HepG2 (cell line): ENCODE results near the gene EPB41. TPM values are rescaled to one million over a fixed set of nuclear protein-coding genes. Genes with fewer than 3 reads are reported as not detected.
A peak's percentile ranks its signal among the peaks of the same experiment; 100 is the strongest.

Experiments used
- AHR ChIP-seq: IDR thresholded peaks from 2 replicates; pipeline ENCODE4 v1.6.1; 2018; ENCODE audit warnings: missing genetic modification reagents, missing compliant biosample characterization
- BATF2 ChIP-seq: sonication (generic); formaldehyde crosslinking; IDR thresholded peaks from 2 replicates; pipeline ENCODE4 v1.8.0; 2022; ENCODE audit warnings: mild to moderate bottlenecking, missing genetic modification reagents, moderate library complexity
- CEBPZ ChIP-seq: IDR thresholded peaks from 2 replicates; pipeline ENCODE4 v1.6.1; 2012; ENCODE audit warnings: low read length, improper control_type of control experiment
- MED8 ChIP-seq: sonication (generic); formaldehyde crosslinking; IDR thresholded peaks from 2 replicates; pipeline ENCODE4 v1.8.1; 2023; ENCODE audit warnings: mild to moderate bottlenecking, missing genetic modification reagents; ENCODE audit not compliant: insufficient replicate concordance
- NFKB2 ChIP-seq: sonication (generic); formaldehyde crosslinking; IDR thresholded peaks from 2 replicates; pipeline ENCODE4 v1.4.0; 2020; ENCODE audit warnings: missing genetic modification reagents, borderline replicate concordance
- SIX1 ChIP-seq: sonication (generic); formaldehyde crosslinking; IDR thresholded peaks from 2 replicates; pipeline ENCODE4 v1.4.0; 2020; ENCODE audit warnings: missing genetic modification reagents, borderline replicate concordance
- SKIL ChIP-seq: sonication (generic); formaldehyde crosslinking; IDR thresholded peaks from 2 replicates; pipeline ENCODE4 v1.8.0; 2022; ENCODE audit warnings: missing genetic modification reagents, mild to moderate bottlenecking, moderate library complexity, borderline replicate concordance
- SMAD1 ChIP-seq: sonication (generic); formaldehyde crosslinking; IDR thresholded peaks from 2 replicates; pipeline ENCODE4 v1.4.0; 2020; ENCODE audit warnings: missing genetic modification reagents, low read depth, mild to moderate bottlenecking, borderline replicate concordance
- U2AF1 ChIP-seq: fragments of 200-400 bp; formaldehyde crosslinking; optimal IDR thresholded peaks from 2 replicates; pipeline ENCODE3; 2017; ENCODE audit warnings: mild to moderate bottlenecking, low read depth, low read length
- ZBTB2 ChIP-seq: sonication (generic); formaldehyde crosslinking; IDR thresholded peaks from 2 replicates; pipeline ENCODE4 v1.8.0; 2022; ENCODE audit warnings: low read depth, missing genetic modification reagents
- ZFX ChIP-seq: sonication (generic); formaldehyde crosslinking; IDR thresholded peaks from 2 replicates; pipeline ENCODE4 v1.4.0; 2020; ENCODE audit warnings: mild to moderate bottlenecking, low read depth, missing genetic modification reagents, moderate library complexity
- ZNF430 ChIP-seq: sonication (generic); formaldehyde crosslinking; IDR thresholded peaks from 2 replicates; pipeline ENCODE4 v1.9.0; 2021; ENCODE audit warnings: mild to moderate bottlenecking, missing genetic modification reagents
- ZNF556 ChIP-seq: sonication (generic); formaldehyde crosslinking; IDR thresholded peaks from 2 replicates; pipeline ENCODE4 v1.4.0; 2020; ENCODE audit warnings: mild to moderate bottlenecking, missing genetic modification reagents, borderline replicate concordance
- ZNF558 ChIP-seq: sonication (generic); formaldehyde crosslinking; IDR thresholded peaks from 2 replicates; pipeline ENCODE4 v1.9.0; 2022; ENCODE audit warnings: mild to moderate bottlenecking, missing genetic modification reagents, borderline replicate concordance
- ZNF713 ChIP-seq: sonication (generic); formaldehyde crosslinking; IDR thresholded peaks from 2 replicates; pipeline ENCODE4 v1.4.0; 2020; ENCODE audit warnings: mild to moderate bottlenecking, missing genetic modification reagents
- ZNF776 ChIP-seq: sonication (generic); formaldehyde crosslinking; IDR thresholded peaks from 2 replicates; pipeline ENCODE4 v1.4.0; 2020; ENCODE audit warnings: mild to moderate bottlenecking, missing genetic modification reagents
- ZNF780A ChIP-seq: sonication (generic); formaldehyde crosslinking; IDR thresholded peaks from 2 replicates; pipeline ENCODE4 v1.8.0; 2022; ENCODE audit warnings: mild to moderate bottlenecking, missing genetic modification reagents, moderate library complexity
- ZSCAN5A ChIP-seq: sonication (generic); formaldehyde crosslinking; IDR thresholded peaks from 2 replicates; pipeline ENCODE4 v1.8.0; 2022; ENCODE audit warnings: mild to moderate bottlenecking, missing genetic modification reagents, borderline replicate concordance
- ZSCAN9 ChIP-seq: IDR thresholded peaks from 2 replicates; pipeline ENCODE4 v1.6.1; 2016; ENCODE audit warnings: borderline replicate concordance
- polyA plus RNA-seq, 8 experiments: library from polyadenylated mRNA; depleted of rRNA in 3 of 8; stranded (reverse) in 7 of 8; unstranded in 1 of 8; fragments of >200 nt; fragmentation: Illumina TruSeq in 4 of 8; extraction: Trizol in 4 of 8; gene quantifications; 2 replicates each; pipeline versions ENCODE4 v1.2.1 to v1.2.3, GENCODE V29; 2011 to 2016; ENCODE audit warnings: low read depth in 4 of 8, missing spikeins in 1 of 8, mixed read lengths in 1 of 8; ENCODE audit not compliant: insufficient read depth in 1 of 8
- total RNA-seq, 5 experiments: library from RNA; depleted of rRNA; stranded (reverse); fragments of >200 nt; fragmentation: Illumina TruSeq; extraction: Trizol; gene quantifications; 2 replicates each; pipeline ENCODE4 v1.2.3, GENCODE V29; 2016; ENCODE audit warnings: low read depth in 1 of 5

EPB41 gene
- total and polyA plus RNA-seq, 2 of the 13 experiments (the other 11 are each of a cell fraction or from before 2014, with no cell fraction given), result 34.5 to 46.7 TPM

- no peak for TF ChIP-seq ZSCAN5A (CRISPR knock-in tag)
- 0 out of 2 replicates have a peak, but pooled peaks have one; percentile 15 for TF ChIP-seq SIX1 (CRISPR knock-in tag)
- 0 out of 2 replicates have a peak, but pooled peaks have one; percentile 68 for TF ChIP-seq SMAD1 (CRISPR knock-in tag)
- TF ChIP-seq AHR, result no peak
- 0 out of 2 replicates have a peak, but pooled peaks have one; percentile 18 for TF ChIP-seq ZNF780A (CRISPR knock-in tag)
- TF ChIP-seq ZNF556, result no peak; the same call in 1 of the 2 replicates
- TF ChIP-seq ZFX (CRISPR knock-in tag), result peak; percentile 9; the same call in 1 of the 2 replicates
- TF ChIP-seq ZNF558 (CRISPR knock-in tag), result peak; percentile 30; the same call in 1 of the 2 replicates
- TF ChIP-seq NFKB2 (CRISPR knock-in tag), result 0 out of 2 replicates have a peak, but pooled peaks have one; percentile 20
- no peak for TF ChIP-seq U2AF1
- TF ChIP-seq SKIL (CRISPR knock-in tag), result 0 out of 2 replicates have a peak, but pooled peaks have one; percentile 9
- no peak for TF ChIP-seq MED8 (CRISPR knock-in tag)
- peak; percentile 20; the same call in 1 of the 2 replicates for TF ChIP-seq ZNF430 (CRISPR knock-in tag)
- no peak for TF ChIP-seq ZSCAN9 (CRISPR knock-in tag)
- TF ChIP-seq ZNF713 (CRISPR knock-in tag), result no peak
- 0 out of 2 replicates have a peak, but pooled peaks have one; percentile 45 for TF ChIP-seq BATF2 (CRISPR knock-in tag)
- TF ChIP-seq ZNF776 (CRISPR knock-in tag), result 0 out of 2 replicates have a peak, but pooled peaks have one; percentile 23
- no peak for TF ChIP-seq CEBPZ
- peak; percentile 47; the same call in 1 of the 2 replicates for TF ChIP-seq ZBTB2 (CRISPR knock-in tag)
These were observed 209.6 kb downstream of the EPB41 start, which contains the start of gene TMEM200B (continued) for GRCh38 chr1:29123887-29124365.
